OCI-LY3 (cell line): ENCODE data around the gene NUBPL.

Experiments
- H2AFZ ChIP-seq: fragments of 200-600, 300-600 bp; shearing (Covaris generic); 2 replicates; pipeline ENCODE4 v1.6.0; 2014; ENCODE audit warnings: antibody characterized with exemption, low read depth, low read length
- H3K27ac ChIP-seq: fragments of 200-600, 300-600 bp; sonication (generic); 2 replicates; pipeline ENCODE4 v1.5.1; 2014; ENCODE audit warnings: mild to moderate bottlenecking, low read length, moderate library complexity, mixed read lengths
- H3K27me3 ChIP-seq: fragments of 200-600, 300-600 bp; sonication (generic); 2 replicates; pipeline ENCODE4 v1.6.1; 2014; ENCODE audit warnings: low read depth, low read length, mixed read lengths
- H3K36me3 ChIP-seq: fragments of 200-600, 300-600 bp; sonication (generic); replicated peaks from 2 replicates; pipeline ENCODE3; 2014; ENCODE audit warnings: low read depth, low read length, mixed read lengths
- H3K4me1 ChIP-seq: fragments of 300-600, 200-600 bp; sonication (generic); 2 replicates; pipeline ENCODE4 v1.6.1; 2014; ENCODE audit warnings: low read length, mixed read lengths
- H3K4me2 ChIP-seq: fragments of 200-600, 300-600 bp; sonication (generic); 2 replicates; pipeline ENCODE4 v1.6.1; 2014; ENCODE audit warnings: low read length, mixed read lengths
- H3K4me3 ChIP-seq: fragments of 300-600, 200-600 bp; sonication (generic); 2 replicates; pipeline ENCODE4 v1.5.1; 2014; ENCODE audit warnings: antibody characterized with exemption, mild to moderate bottlenecking, low read length, moderate library complexity
- H3K79me2 ChIP-seq: fragments of 300-600, 200-600 bp; shearing (Covaris generic); 2 replicates; pipeline ENCODE4 v1.6.1; 2014; ENCODE audit warnings: mild to moderate bottlenecking, low read length, mixed read lengths
- H3K9ac ChIP-seq: fragments of 300-600, 200-600 bp; shearing (Covaris generic); 2 replicates; pipeline ENCODE4 v1.6.0; 2014; ENCODE audit warnings: mild to moderate bottlenecking, low read length, moderate library complexity
- H3K9me3 ChIP-seq: fragments of 200-600, 300-600 bp; shearing (Covaris generic); 2 replicates; pipeline ENCODE4 v1.6.1; 2014; ENCODE audit warnings: low read length, mixed read lengths; ENCODE audit not compliant: insufficient read depth
- H4K20me1 ChIP-seq: fragments of 200-600, 300-600 bp; sonication (generic); 2 replicates; pipeline ENCODE4 v1.6.1; 2016; ENCODE audit warnings: low read length, mixed read lengths; ENCODE audit not compliant: insufficient read depth
- CTCF ChIP-seq: fragments of 200-600, 300-600 bp; sonication (generic); IDR thresholded peaks from 2 replicates; pipeline ENCODE4 v1.5.1; 2014; ENCODE audit warnings: antibody characterized with exemption, low read length, low read depth
- EZH2phosphoT487 ChIP-seq: fragments of 200-600 bp; shearing (Covaris generic); IDR thresholded peaks from 2 replicates; pipeline ENCODE4 v1.6.1; 2018; ENCODE audit warnings: antibody characterized with exemption, mixed run types, low read depth

NUBPL gene

DNA sequence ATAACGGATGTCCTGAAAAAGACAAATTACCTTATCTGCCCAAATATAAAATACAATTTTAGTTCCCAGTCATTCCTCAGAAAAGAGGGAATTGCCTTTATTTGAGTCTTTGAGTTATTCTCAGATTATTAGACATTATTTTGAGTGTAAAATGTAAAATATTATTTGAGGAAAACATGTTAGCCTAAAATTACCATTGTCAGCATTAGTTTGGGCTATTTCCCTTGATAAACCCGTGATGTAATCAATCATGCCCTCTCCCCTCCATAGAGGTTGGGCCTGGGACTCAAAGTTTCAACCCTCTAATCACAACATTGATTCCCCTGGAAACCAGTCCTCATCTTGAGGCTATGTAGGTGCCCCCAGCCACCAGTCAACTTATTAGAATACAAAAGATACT lies 213.4 kb downstream of the NUBPL start:
- no peak overlapping the region for H3K4me2 ChIP-seq
- H2AFZ ChIP-seq: no peak overlapping the region
- TF ChIP-seq EZH2phosphoT487: no peak
- TF ChIP-seq CTCF: no peak
- no peaks in the 10 kb centered on the region for H3K27me3 ChIP-seq
- no peaks in the 10 kb centered on the region for H3K4me1 ChIP-seq
- no peak overlapping the region for H3K9ac ChIP-seq
- no peak overlapping the region for H3K4me3 ChIP-seq
- H3K27ac ChIP-seq: no peak overlapping the region
- no peaks in the 10 kb centered on the region for H3K9me3 ChIP-seq
- H3K36me3 ChIP-seq: peaks cover 5% of the 10 kb centered on the region
- H3K79me2 ChIP-seq: no peaks in the 10 kb centered on the region
- no peaks in the 10 kb centered on the region for H4K20me1 ChIP-seq

- H3K4me3 ChIP-seq: no peak overlapping the region
- H3K79me2 ChIP-seq: no peaks in the 10 kb centered on the region
- no peaks in the 10 kb centered on the region for H3K4me1 ChIP-seq
- H3K4me2 ChIP-seq: no peak overlapping the region
- no peak for TF ChIP-seq EZH2phosphoT487
- TF ChIP-seq CTCF: no peak
- no peak overlapping the region for H2AFZ ChIP-seq
- H4K20me1 ChIP-seq: no peaks in the 10 kb centered on the region
- no peak overlapping the region for H3K27ac ChIP-seq
- H3K9ac ChIP-seq: no peak overlapping the region
- H3K27me3 ChIP-seq: no peaks in the 10 kb centered on the region
- H3K9me3 ChIP-seq: peaks cover 9% of the 10 kb centered on the region
- peaks cover 15% of the 10 kb centered on the region for H3K36me3 ChIP-seq
These were observed 216.1 kb downstream of the NUBPL start for GRCh38 chr14:31777312-31777711.

GRCh38 chr14:31781578-31781977 lies 220.4 kb downstream of the NUBPL start:
- no peak overlapping the region for H3K4me3 ChIP-seq
- no peaks in the 10 kb centered on the region for H3K79me2 ChIP-seq
- H3K27ac ChIP-seq: no peak overlapping the region
- H3K4me1 ChIP-seq: no peaks in the 10 kb centered on the region
- TF ChIP-seq CTCF (no peak), EZH2phosphoT487 (no peak)
- no peaks in the 10 kb centered on the region for H4K20me1 ChIP-seq
- no peaks in the 10 kb centered on the region for H3K27me3 ChIP-seq
- no peak overlapping the region for H3K4me2 ChIP-seq
- H2AFZ ChIP-seq: no peak overlapping the region
- H3K9me3 ChIP-seq: peaks cover 9% of the 10 kb centered on the region
- peaks cover 10% of the 10 kb centered on the region for H3K36me3 ChIP-seq
- no peak overlapping the region for H3K9ac ChIP-seq

- no peaks in the 10 kb centered on the region for H3K79me2 ChIP-seq
- H3K9ac ChIP-seq: no peak overlapping the region
- TF ChIP-seq EZH2phosphoT487: no peak
- TF ChIP-seq CTCF: no peak
- H3K4me1 ChIP-seq: no peaks in the 10 kb centered on the region
- H3K4me2 ChIP-seq: no peak overlapping the region
- no peak overlapping the region for H2AFZ ChIP-seq
- no peak overlapping the region for H3K27ac ChIP-seq
- H3K36me3 ChIP-seq: peaks cover 9% of the 10 kb centered on the region
- no peak overlapping the region for H3K4me3 ChIP-seq
- H3K9me3 ChIP-seq: peaks cover 8% of the 10 kb centered on the region
- H4K20me1 ChIP-seq: no peaks in the 10 kb centered on the region
- H3K27me3 ChIP-seq: no peaks in the 10 kb centered on the region
These were observed 224.4 kb downstream of the NUBPL start for GRCh38 chr14:31785574-31785973.
